Panc1 (cell line): ENCODE measurements around the gene HMOX1. TPM values are rescaled to one million over a fixed set of nuclear protein-coding genes. Genes with fewer than 3 reads are reported as not detected.

Experiments
- ATAC-seq: fragments of 200-7000 bp; cut with Tn5 transposase; 2 replicates; pipeline ENCODE4 v1.9.1; 2020; ENCODE audit warnings: mild to moderate bottlenecking, moderate library complexity
- BruUV-seq: library from RNA; stranded (reverse); fragments of 400-500 nt; replicated peaks from 2 replicates; lab custom pipeline; 2021; lab: Mats Ljungman, UMichigan
- CTCF ChIA-PET: fragments of 300-600 bp; sonication (Branson Sonifier 250); formaldehyde crosslinking; loops from one replicate; lab custom pipeline; 2022; ENCODE audit warnings: antibody characterized with exemption; lab: Charles Lee
- POLR2A ChIA-PET: fragments of 300-600 bp; sonication (Branson Sonifier 250); formaldehyde crosslinking; loops from one replicate; lab custom pipeline; 2022; ENCODE audit warnings: antibody characterized with exemption; lab: Charles Lee
- DNase-seq: peaks from one replicate; pipeline ENCODE4 v3.0.0-alpha.2; 2010; ENCODE audit warnings: low read depth, low spot score
- H3K27ac ChIP-seq: 2 replicates; pipeline ENCODE4 v1.5.1; 2011; ENCODE audit warnings: mild to moderate bottlenecking, low read length, inconsistent platforms
- H3K27me3 ChIP-seq: fragments of 200-500 bp; sonication (Bioruptor generic); 2 replicates; pipeline ENCODE4 v1.6.0; 2014; ENCODE audit warnings: low read length, inconsistent platforms; ENCODE audit not compliant: control insufficient read depth, insufficient read depth
- H3K36me3 ChIP-seq: fragments of 200-500 bp; sonication (Bioruptor generic); 2 replicates; pipeline ENCODE4 v1.5.1; 2014; ENCODE audit warnings: inconsistent platforms, mild to moderate bottlenecking, low read length, moderate library complexity; ENCODE audit not compliant: control insufficient read depth, insufficient read depth
- H3K4me1 ChIP-seq: 2 replicates; pipeline ENCODE4 v1.5.1; 2011; ENCODE audit warnings: inconsistent platforms, mild to moderate bottlenecking, low read length, moderate library complexity; ENCODE audit not compliant: control insufficient read depth, insufficient read depth
- H3K4me3 ChIP-seq, 2 experiments: 2 replicates each; pipeline ENCODE4 v1.5.1; 2011 to 2012; ENCODE audit warnings: low read depth in 2 of 2, low read length in 2 of 2, mild to moderate bottlenecking in 2 of 2, inconsistent platforms in 1 of 2, moderate library complexity in 1 of 2
- H3K9me3 ChIP-seq: fragments of 200-500 bp; sonication (Bioruptor generic); 2 replicates; pipeline ENCODE4 v1.5.1; 2014; ENCODE audit warnings: low read depth, mild to moderate bottlenecking, inconsistent platforms, low read length, moderate library complexity; ENCODE audit not compliant: control insufficient read depth, insufficient read depth
- POLR2AphosphoS5 ChIP-seq: IDR thresholded peaks from 2 replicates; pipeline ENCODE4 v1.6.1; 2012; ENCODE audit warnings: mild to moderate bottlenecking, low read depth, low read length, moderate library complexity
- SIN3A ChIP-seq: IDR thresholded peaks from 2 replicates; pipeline ENCODE4 v1.6.1; 2012; ENCODE audit warnings: low read depth, mild to moderate bottlenecking, low read length, moderate library complexity, borderline replicate concordance; ENCODE audit not compliant: insufficient read depth
- TCF7L2 ChIP-seq: IDR thresholded peaks from 2 replicates; pipeline ENCODE4 v1.6.1; 2011; ENCODE audit warnings: mild to moderate bottlenecking, low read depth, low read length, inconsistent platforms
- in situ Hi-C: cut with HindIII; loops from 2 replicates; pipeline ENCODE4 v1.10.0; 2016; ENCODE audit warnings: low sequenced_read_pairs, low pct_unique_long_range_greater_than_20kb
- intact Hi-C: fragments of 100-400 bp; cut with micrococcal nuclease; formaldehyde crosslinking; loops from one replicate; pipeline ENCODE4 v1.10.0; 2022; ENCODE audit not compliant: unreplicated experiment
- total RNA-seq: library from RNA; stranded (reverse); gene quantifications from one replicate; pipeline ENCODE4 v1.2.1, GENCODE V29; 2021; ENCODE audit not compliant: unreplicated experiment
- TF ChIP-seq, protein P1 (sequence below): fragments of 450-650 bp; IDR thresholded peaks from 2 replicates; pipeline ENCODE4 v1.5.1; 2017; ENCODE audit warnings: mild to moderate bottlenecking

The HMOX1 gene
- total RNA-seq, 1 experiment from 2014 or later, result 105 TPM

DNA sequence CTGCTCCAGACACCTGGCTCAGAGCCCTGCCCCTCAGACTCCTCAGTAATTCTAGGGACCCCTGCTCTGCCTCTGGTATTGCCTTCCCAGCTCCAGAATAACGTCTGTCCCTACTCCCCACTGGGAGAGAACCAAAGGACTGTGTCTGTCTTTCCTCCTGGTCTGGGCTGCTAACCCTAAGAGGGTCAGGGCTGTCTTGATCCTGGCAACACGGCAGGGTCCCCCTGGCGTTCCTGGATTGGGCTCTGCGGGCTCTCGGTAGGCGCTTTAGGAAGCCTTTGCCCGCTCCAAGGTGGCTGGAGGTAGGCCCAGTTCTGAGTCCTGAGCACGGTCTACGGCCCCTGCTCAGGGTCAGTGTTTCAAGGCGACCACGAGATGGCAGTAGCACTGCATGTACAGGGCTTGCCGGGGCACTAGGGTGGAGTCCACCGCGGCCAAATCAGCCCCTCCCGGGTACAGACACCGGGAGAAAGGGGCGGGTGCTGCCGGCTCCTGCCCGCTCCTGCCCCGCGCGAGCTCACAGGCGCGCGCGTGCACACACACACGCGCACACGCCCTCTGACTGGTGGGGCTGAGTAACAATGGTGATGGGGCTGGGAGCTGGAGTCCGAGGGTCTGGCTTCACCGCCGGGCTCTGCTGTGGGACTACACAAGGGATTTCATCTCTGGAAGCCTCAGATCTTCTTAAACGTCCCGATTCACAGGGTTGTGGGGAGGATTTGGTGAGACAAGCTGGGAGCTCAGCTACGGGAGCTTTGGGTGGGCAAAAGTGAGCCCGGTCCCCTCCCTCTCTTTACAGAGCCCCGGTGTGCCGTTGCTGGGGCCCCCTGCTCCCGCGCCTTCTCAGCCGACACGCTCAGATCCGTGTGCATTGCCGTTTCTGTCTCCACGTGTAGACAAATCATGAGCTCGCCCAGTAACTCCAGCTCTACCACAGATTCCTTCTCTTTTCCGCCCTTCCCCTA is 30.1 kb upstream of the HMOX1 start:
- Histone ChIP-seq H3K27ac (peak overlapping the region; percentile 94), H3K9me3 (no peaks in the 10 kb centered on the region), H3K27me3 (no peaks in the 10 kb centered on the region), H3K36me3 (no peaks in the 10 kb centered on the region), H3K4me3 (peak overlapping the region; percentile 48 to 77), H3K4me1 (peaks cover 24% of the 10 kb centered on the region)
- ChIA-PET CTCF (interaction anchor here (0.6 to 1.2 kb wide), 7 partner anchors 35 to 731 kb away, joined by 3 to 5 read pairs (median 3); partner anchors contain the start of gene MCM5), POLR2A (interaction anchor here (0.6 kb wide), 1 partner anchor 78 kb away, joined by 3 read pairs; no protein-coding TSS in a partner anchor)
- peak; percentile 40; the same call in 1 of the 2 replicates for TF ChIP-seq SIN3A
- TF ChIP-seq TCF7L2, result no peak
- peak; percentile 72 for TF ChIP-seq POLR2AphosphoS5
- TF ChIP-seq, protein P1, sequence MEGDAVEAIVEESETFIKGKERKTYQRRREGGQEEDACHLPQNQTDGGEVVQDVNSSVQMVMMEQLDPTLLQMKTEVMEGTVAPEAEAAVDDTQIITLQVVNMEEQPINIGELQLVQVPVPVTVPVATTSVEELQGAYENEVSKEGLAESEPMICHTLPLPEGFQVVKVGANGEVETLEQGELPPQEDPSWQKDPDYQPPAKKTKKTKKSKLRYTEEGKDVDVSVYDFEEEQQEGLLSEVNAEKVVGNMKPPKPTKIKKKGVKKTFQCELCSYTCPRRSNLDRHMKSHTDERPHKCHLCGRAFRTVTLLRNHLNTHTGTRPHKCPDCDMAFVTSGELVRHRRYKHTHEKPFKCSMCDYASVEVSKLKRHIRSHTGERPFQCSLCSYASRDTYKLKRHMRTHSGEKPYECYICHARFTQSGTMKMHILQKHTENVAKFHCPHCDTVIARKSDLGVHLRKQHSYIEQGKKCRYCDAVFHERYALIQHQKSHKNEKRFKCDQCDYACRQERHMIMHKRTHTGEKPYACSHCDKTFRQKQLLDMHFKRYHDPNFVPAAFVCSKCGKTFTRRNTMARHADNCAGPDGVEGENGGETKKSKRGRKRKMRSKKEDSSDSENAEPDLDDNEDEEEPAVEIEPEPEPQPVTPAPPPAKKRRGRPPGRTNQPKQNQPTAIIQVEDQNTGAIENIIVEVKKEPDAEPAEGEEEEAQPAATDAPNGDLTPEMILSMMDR, result peak; percentile 85
- no TSS peak for BruUV-seq
- DNase-seq (peak; percentile 76), ATAC-seq (peak; percentile 93)
- intact Hi-C loops, result loop anchor here (5.0 to 10.0 kb wide), 2 partner anchors 46 to 234 kb away; no protein-coding TSS in a partner anchor
- in situ Hi-C loops, result no loop called here

DNA sequence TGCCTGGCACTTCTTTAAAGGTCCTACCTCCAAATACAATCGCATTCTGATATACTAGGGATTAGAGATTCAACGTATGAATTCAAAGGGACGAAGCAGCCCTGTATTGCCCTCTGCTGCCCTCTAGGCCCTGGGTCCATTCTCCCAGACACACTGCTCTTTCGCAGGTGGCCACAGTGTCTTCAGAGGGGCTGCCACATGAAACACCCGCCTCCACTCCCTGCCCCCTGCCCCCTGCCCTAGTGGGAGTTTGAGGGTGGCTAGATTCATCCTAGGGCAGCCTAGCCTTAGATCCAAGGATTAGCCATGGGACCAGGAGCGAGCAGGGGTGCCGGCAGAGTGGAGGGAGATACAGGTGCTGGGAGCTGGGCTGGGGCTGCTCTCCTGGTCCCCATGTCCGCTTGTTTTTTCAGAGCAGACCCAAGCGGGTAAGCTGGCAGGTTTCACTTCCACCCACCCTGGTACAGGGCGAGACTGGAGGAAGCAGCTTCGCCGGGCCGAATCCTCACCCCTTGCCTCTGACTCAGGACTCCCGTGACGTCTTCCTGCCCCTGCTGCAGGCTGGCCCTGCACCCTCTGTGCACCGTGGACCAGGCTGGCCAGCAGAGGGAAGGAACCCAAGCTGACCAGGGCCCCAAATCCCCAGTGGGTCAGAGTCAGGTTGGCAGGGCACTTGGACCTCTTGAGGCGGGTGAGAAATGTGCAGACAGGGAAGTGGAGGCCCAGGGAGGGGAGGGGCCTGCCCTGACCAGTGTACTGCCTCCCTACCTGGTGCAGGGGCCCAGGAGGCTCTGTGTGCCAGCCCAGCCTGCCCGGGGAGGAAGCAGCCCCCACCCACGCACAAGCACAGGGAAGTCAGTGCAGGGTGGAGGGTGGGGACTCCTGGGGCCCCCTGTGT is 28.4 kb upstream of the HMOX1 start:
- intact Hi-C loops, result loop anchor here (5.0 to 10.0 kb wide), 2 partner anchors 45 to 232 kb away; no protein-coding TSS in a partner anchor
- BruUV-seq, result no TSS peak
- ATAC-seq (peak; percentile 60), DNase-seq (peak; percentile 12)
- CTCF ChIA-PET, result interaction anchor here (0.6 kb wide), 1 partner anchor 68 kb away, joined by 3 read pairs; no protein-coding TSS in a partner anchor
- no peaks in the 10 kb centered on the region for H3K36me3 ChIP-seq
- peak overlapping the region; percentile 94 for H3K27ac ChIP-seq
- in situ Hi-C loops, result no loop called here
- H3K27me3 ChIP-seq, result no peaks in the 10 kb centered on the region
- POLR2A ChIA-PET, result no interaction called here
- no peak for TF ChIP-seq SIN3A
- TF ChIP-seq, protein P1, result peak; percentile 83
- H3K9me3 ChIP-seq, result no peaks in the 10 kb centered on the region
- H3K4me1 ChIP-seq, result peaks cover 24% of the 10 kb centered on the region
- no peak overlapping the region for H3K4me3 ChIP-seq
